Trophoblast cell (in vitro differentiated cells and primary cell): ENCODE measurements around the gene WASHC3.

Source experiments
- DNase-seq, 2 donors: peaks; one replicate each; pipeline ENCODE4 v3.0.0-alpha.2; 2016
- H2AFZ ChIP-seq: 2 replicates; pipeline ENCODE4 v1.6.1; 2013; ENCODE audit warnings: low read length, moderate library complexity, mild to moderate bottlenecking; ENCODE audit not compliant: insufficient read depth, poor library complexity
- H2AK5ac ChIP-seq: 2 replicates; pipeline ENCODE4 v1.6.1; 2013; ENCODE audit warnings: mild to moderate bottlenecking, low read length
- H2BK120ac ChIP-seq: 2 replicates; pipeline ENCODE4 v1.6.1; 2013; ENCODE audit warnings: low read length, mild to moderate bottlenecking, moderate library complexity; ENCODE audit not compliant: insufficient read depth, poor library complexity
- H2BK12ac ChIP-seq: 2 replicates; pipeline ENCODE4 v1.6.1; 2013; ENCODE audit warnings: mild to moderate bottlenecking, low read length, moderate library complexity
- H2BK5ac ChIP-seq: 2 replicates; pipeline ENCODE4 v1.6.1; 2013; ENCODE audit warnings: low read length, low read depth, moderate library complexity, mild to moderate bottlenecking; ENCODE audit not compliant: poor library complexity
- H3K14ac ChIP-seq: 2 replicates; pipeline ENCODE4 v1.6.1; 2013; ENCODE audit warnings: mild to moderate bottlenecking, low read length
- H3K18ac ChIP-seq: 2 replicates; pipeline ENCODE4 v1.6.1; 2013; ENCODE audit warnings: mild to moderate bottlenecking, low read length
- H3K23ac ChIP-seq: 2 replicates; pipeline ENCODE4 v1.6.1; 2013; ENCODE audit warnings: low read length
- H3K27ac ChIP-seq: 2 replicates; pipeline ENCODE4 v1.5.1; 2013; ENCODE audit warnings: low read depth, mild to moderate bottlenecking, inconsistent platforms, low read length, moderate library complexity
- H3K27me3 ChIP-seq: 2 replicates; pipeline ENCODE4 v1.6.1; 2013; ENCODE audit warnings: inconsistent platforms, mild to moderate bottlenecking, low read length, moderate library complexity; ENCODE audit not compliant: insufficient read depth
- H3K36me3 ChIP-seq, 2 experiments: 1 replicate in 1 of 2; 2 replicates in 1 of 2; pipeline ENCODE4 v1.6.1; 2013; ENCODE audit warnings: low read length in 2 of 2, mild to moderate bottlenecking in 2 of 2, moderate library complexity in 1 of 2; ENCODE audit not compliant: insufficient read depth in 2 of 2, control insufficient read depth in 1 of 2
- H3K4ac ChIP-seq: 2 replicates; pipeline ENCODE4 v1.6.1; 2013; ENCODE audit warnings: low read depth, mild to moderate bottlenecking, low read length, moderate library complexity
- H3K4me1 ChIP-seq, 2 experiments: 1 replicate in 1 of 2; 2 replicates in 1 of 2; pipeline ENCODE4 v1.6.1; 2013; ENCODE audit warnings: low read length in 2 of 2, mild to moderate bottlenecking in 2 of 2, moderate library complexity in 1 of 2; ENCODE audit not compliant: insufficient read depth in 2 of 2, control insufficient read depth in 1 of 2
- H3K4me2 ChIP-seq: 2 replicates; pipeline ENCODE4 v1.6.1; 2013; ENCODE audit warnings: inconsistent platforms, mild to moderate bottlenecking, low read length, moderate library complexity
- H3K4me3 ChIP-seq: 2 replicates; pipeline ENCODE4 v1.5.1; 2013; ENCODE audit warnings: mild to moderate bottlenecking, low read depth, low read length, inconsistent platforms
- H3K79me1 ChIP-seq: one replicate; pipeline ENCODE4 v1.6.1; 2013; ENCODE audit warnings: low read length
- H3K79me2 ChIP-seq: 2 replicates; pipeline ENCODE4 v1.6.1; 2013; ENCODE audit warnings: low read length, mild to moderate bottlenecking; ENCODE audit not compliant: control insufficient read depth, insufficient read depth, poor library complexity
- H3K9ac ChIP-seq: 2 replicates; pipeline ENCODE4 v1.6.1; 2013; ENCODE audit warnings: mild to moderate bottlenecking, low read length
- H3K9me3 ChIP-seq: 2 replicates; pipeline ENCODE4 v1.6.1; 2013; ENCODE audit warnings: low read depth, mild to moderate bottlenecking, control low read depth, inconsistent platforms, low read length; ENCODE audit not compliant: insufficient read depth
- H4K12ac ChIP-seq: 2 replicates; pipeline ENCODE4 v1.6.1; 2013; ENCODE audit warnings: low read depth, mild to moderate bottlenecking, low read length, moderate library complexity
- H4K8ac ChIP-seq: 2 replicates; pipeline ENCODE4 v1.6.1; 2013; ENCODE audit warnings: low read depth, mild to moderate bottlenecking, low read length, moderate library complexity
- H4K91ac ChIP-seq: one replicate; pipeline ENCODE4 v1.6.1; 2013; ENCODE audit warnings: low read depth, mild to moderate bottlenecking, low read length, moderate library complexity
- WGBS: extraction: QIAGEN DNeasy Blood & Tissue Kit; methylation state at CpG from one replicate; pipeline ENCODE4 v1.1.7; 2013; ENCODE audit warnings: missing lambda C conversion rate; ENCODE audit not compliant: insufficient read length, insufficient coverage; ENCODE audit errors: extremely low coverage; 5-methylcytosine and 5-hydroxymethylcytosine counted together

The WASHC3 gene

DNA sequence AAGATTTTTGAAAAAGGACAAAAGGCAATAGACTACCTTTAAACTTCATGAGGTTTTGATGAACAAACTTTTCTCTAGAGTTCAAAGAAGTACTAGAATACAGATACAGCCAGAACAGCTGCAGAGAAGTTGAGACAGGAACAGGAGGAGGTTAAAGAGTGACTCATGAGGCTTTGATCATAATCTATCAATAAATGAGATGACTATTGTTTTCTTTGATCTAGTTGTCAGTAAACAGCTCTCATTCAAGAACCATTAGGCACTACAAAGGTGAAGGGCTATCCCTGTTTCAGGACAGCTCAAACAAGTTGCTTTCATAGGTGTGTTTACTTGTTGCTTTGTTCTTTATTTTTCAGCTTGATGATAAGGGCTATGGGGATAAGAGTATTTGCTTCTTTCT lies 2.4 kb downstream of the WASHC3 start:
- H3K4me1 ChIP-seq: peaks cover 0 to 5% of the 10 kb centered on the region in 2 experiments
- H3K4ac ChIP-seq: no peak overlapping the region
- H3K14ac ChIP-seq: no peak overlapping the region
- no peak overlapping the region for H3K4me3 ChIP-seq
- H2AFZ ChIP-seq: no peak overlapping the region
- peaks cover 4% of the 10 kb centered on the region for H3K79me2 ChIP-seq
- no peak overlapping the region for H3K18ac ChIP-seq
- no peak overlapping the region for H2AK5ac ChIP-seq
- no peak overlapping the region for H3K9ac ChIP-seq
- no peak overlapping the region for H3K23ac ChIP-seq
- H4K8ac ChIP-seq: no peak overlapping the region
- H3K36me3 ChIP-seq: no peaks in the 10 kb centered on the region
- H4K91ac ChIP-seq: no peak overlapping the region
- no peak overlapping the region for H2BK5ac ChIP-seq
- no peaks in the 10 kb centered on the region for H3K9me3 ChIP-seq
- no peak for DNase-seq
- H3K27me3 ChIP-seq: no peaks in the 10 kb centered on the region
- no peak overlapping the region for H4K12ac ChIP-seq
- no peak overlapping the region for H2BK12ac ChIP-seq
- H3K79me1 ChIP-seq: peaks cover 5% of the 10 kb centered on the region
- H3K4me2 ChIP-seq: no peak overlapping the region
- H2BK120ac ChIP-seq: no peak overlapping the region
- no peak overlapping the region for H3K27ac ChIP-seq

DNA sequence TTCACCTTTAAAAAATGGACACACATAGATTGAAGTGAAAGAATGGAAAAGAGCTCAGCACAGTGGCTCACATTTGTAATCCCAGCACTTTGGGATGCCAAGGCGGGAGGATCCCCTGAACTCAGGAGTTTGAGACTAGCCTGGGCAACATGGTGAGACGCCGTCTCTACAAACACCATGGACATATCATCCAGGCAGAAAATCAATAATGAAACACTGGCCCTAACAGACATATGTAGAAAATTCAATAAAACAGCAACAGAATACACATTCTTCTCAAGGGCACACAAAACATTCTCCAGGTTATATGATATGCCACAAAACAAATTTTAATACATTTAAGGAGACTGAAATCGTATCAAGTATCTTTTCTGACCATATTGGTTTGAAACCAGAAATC lies 7.4 kb downstream of the WASHC3 start:
- H3K4me1 ChIP-seq: peaks cover 0 to 7% of the 10 kb centered on the region in 2 experiments
- H3K9me3 ChIP-seq: no peaks in the 10 kb centered on the region
- no peak overlapping the region for H2BK5ac ChIP-seq
- no peak overlapping the region for H3K9ac ChIP-seq
- H3K4me2 ChIP-seq: no peak overlapping the region
- H3K36me3 ChIP-seq: peaks cover 6 to 11% of the 10 kb centered on the region in 2 experiments
- no peak for DNase-seq
- H3K23ac ChIP-seq: no peak overlapping the region
- no peak overlapping the region for H3K14ac ChIP-seq
- H4K91ac ChIP-seq: no peak overlapping the region
- no peak overlapping the region for H2BK120ac ChIP-seq
- no peaks in the 10 kb centered on the region for H3K79me2 ChIP-seq
- no peak overlapping the region for H3K18ac ChIP-seq
- no peaks in the 10 kb centered on the region for H3K79me1 ChIP-seq
- no peak overlapping the region for H2BK12ac ChIP-seq
- H3K27ac ChIP-seq: no peak overlapping the region
- no peak overlapping the region for H4K8ac ChIP-seq
- no peak overlapping the region for H4K12ac ChIP-seq
- no peak overlapping the region for H3K4me3 ChIP-seq
- H3K4ac ChIP-seq: no peak overlapping the region
- WGBS: no CpG with 5 or more reads among the region's 4 CpGs
- H2AK5ac ChIP-seq: no peak overlapping the region
- H3K27me3 ChIP-seq: no peaks in the 10 kb centered on the region
- no peak overlapping the region for H2AFZ ChIP-seq

- Histone ChIP-seq H3K4ac (no peak overlapping the region), H3K9me3 (no peaks in the 10 kb centered on the region), H2BK120ac (no peak overlapping the region), H3K9ac (no peak overlapping the region), H2AFZ (no peak overlapping the region), H3K18ac (no peak overlapping the region), H3K4me1 (peaks cover 0 to 7% of the 10 kb centered on the region in 2 experiments), H3K27me3 (no peaks in the 10 kb centered on the region), H3K4me2 (no peak overlapping the region), H2BK12ac (no peak overlapping the region), H2BK5ac (no peak overlapping the region), H4K91ac (no peak overlapping the region), H3K36me3 (peaks cover 6 to 11% of the 10 kb centered on the region in 2 experiments), H3K14ac (no peak overlapping the region), H2AK5ac (no peak overlapping the region), H4K8ac (no peak overlapping the region), H3K79me1 (no peaks in the 10 kb centered on the region), H3K79me2 (no peaks in the 10 kb centered on the region), H3K4me3 (peak overlapping the region; percentile 40), H3K23ac (no peak overlapping the region), H4K12ac (no peak overlapping the region), H3K27ac (no peak overlapping the region)
- no peak for DNase-seq
Measured at GRCh38 chr12:102053062-102053349, 8.8 kb downstream of the WASHC3 start.

- Histone ChIP-seq H3K4ac (no peak overlapping the region), H3K9ac (no peak overlapping the region), H3K4me3 (peak overlapping the region; percentile 40), H3K36me3 (peaks cover 6 to 11% of the 10 kb centered on the region in 2 experiments), H3K23ac (no peak overlapping the region), H3K79me2 (no peaks in the 10 kb centered on the region), H2BK12ac (no peak overlapping the region), H2AFZ (no peak overlapping the region), H3K14ac (no peak overlapping the region), H4K91ac (no peak overlapping the region), H3K79me1 (no peaks in the 10 kb centered on the region), H3K9me3 (no peaks in the 10 kb centered on the region), H2AK5ac (no peak overlapping the region), H2BK5ac (no peak overlapping the region), H4K8ac (no peak overlapping the region), H4K12ac (no peak overlapping the region), H3K4me2 (no peak overlapping the region), H3K27ac (no peak overlapping the region), H2BK120ac (no peak overlapping the region), H3K27me3 (no peaks in the 10 kb centered on the region), H3K4me1 (peaks cover 0 to 7% of the 10 kb centered on the region in 2 experiments), H3K18ac (no peak overlapping the region)
- DNase-seq: no peak
- no CpG with 5 or more reads among the region's 4 CpGs for WGBS
Measured at GRCh38 chr12:102052192-102053061, 9.4 kb downstream of the WASHC3 start.
